H9 (cell line): ENCODE measurements around the gene TCF20. TPM values are rescaled to one million over a fixed set of nuclear protein-coding genes. Genes with fewer than 3 reads are reported as not detected.

Experiments
- DNase-seq: peaks from one replicate; pipeline ENCODE4 v3.0.0-alpha.2; 2017
- H2AFZ ChIP-seq: one replicate; pipeline ENCODE4 v1.6.1; 2013; ENCODE audit warnings: mild to moderate bottlenecking, low read length, control low read depth, moderate library complexity
- H2AK5ac ChIP-seq: 2 replicates; pipeline ENCODE4 v1.6.1; 2013; ENCODE audit warnings: low read length, control low read depth, mixed read lengths; ENCODE audit not compliant: insufficient read length
- H2BK120ac ChIP-seq: one replicate; pipeline ENCODE4 v1.6.1; 2013; ENCODE audit warnings: low read depth, mild to moderate bottlenecking, low read length, control low read depth, inconsistent platforms; ENCODE audit not compliant: poor library complexity, severe bottlenecking
- H2BK12ac ChIP-seq: 2 replicates; pipeline ENCODE4 v1.6.1; 2013; ENCODE audit warnings: low read length, control low read depth, mixed read lengths, low read depth; ENCODE audit not compliant: insufficient read length
- H2BK15ac ChIP-seq: 2 replicates; pipeline ENCODE4 v1.6.1; 2013; ENCODE audit warnings: low read depth, low read length, control low read depth
- H2BK20ac ChIP-seq: one replicate; pipeline ENCODE4 v1.6.1; 2013; ENCODE audit warnings: low read depth, mild to moderate bottlenecking, low read length, control low read depth, inconsistent platforms; ENCODE audit not compliant: poor library complexity, severe bottlenecking
- H2BK5ac ChIP-seq: 2 replicates; pipeline ENCODE4 v1.6.1; 2013; ENCODE audit warnings: low read length, control low read depth, mixed read lengths; ENCODE audit not compliant: insufficient read length
- H3K14ac ChIP-seq: 2 replicates; pipeline ENCODE4 v1.6.1; 2013; ENCODE audit warnings: low read length, control low read depth; ENCODE audit not compliant: insufficient read depth
- H3K18ac ChIP-seq: 2 replicates; pipeline ENCODE4 v1.6.1; 2013; ENCODE audit warnings: low read depth, mild to moderate bottlenecking, mixed read lengths, low read length, control low read depth; ENCODE audit not compliant: insufficient read length
- H3K23ac ChIP-seq: 2 replicates; pipeline ENCODE4 v1.6.1; 2013; ENCODE audit warnings: low read length, control low read depth, mixed read lengths, low read depth; ENCODE audit not compliant: insufficient read length
- H3K23me2 ChIP-seq: 2 replicates; pipeline ENCODE4 v1.6.1; 2013; ENCODE audit warnings: low read depth, mild to moderate bottlenecking, mixed read lengths, low read length, control low read depth; ENCODE audit not compliant: insufficient read length, poor library complexity, severe bottlenecking
- H3K27ac ChIP-seq: 2 replicates; pipeline ENCODE4 v1.5.1; 2013; ENCODE audit warnings: low read length, control low read depth, mixed read lengths, low read depth; ENCODE audit not compliant: insufficient read length
- H3K27me3 ChIP-seq: 2 replicates; pipeline ENCODE4 v1.6.1; 2013; ENCODE audit warnings: low read length, control low read depth, inconsistent platforms; ENCODE audit not compliant: insufficient read depth
- H3K4ac ChIP-seq: 2 replicates; pipeline ENCODE4 v1.6.1; 2013; ENCODE audit warnings: low read depth, mild to moderate bottlenecking, control low read depth, inconsistent platforms, low read length, moderate library complexity
- H3K4me1 ChIP-seq: 2 replicates; pipeline ENCODE4 v1.6.1; 2013; ENCODE audit warnings: low read length, control low read depth, inconsistent platforms; ENCODE audit not compliant: insufficient read depth
- H3K4me2 ChIP-seq: 2 replicates; pipeline ENCODE4 v1.6.1; 2013; ENCODE audit warnings: low read length, control low read depth, mixed read lengths; ENCODE audit not compliant: insufficient read length, insufficient read depth
- H3K56ac ChIP-seq: 2 replicates; pipeline ENCODE4 v1.6.1; 2013; ENCODE audit warnings: low read depth, mild to moderate bottlenecking, mixed read lengths, low read length, control low read depth; ENCODE audit not compliant: insufficient read length
- H3K79me1 ChIP-seq: 2 replicates; pipeline ENCODE4 v1.6.1; 2013; ENCODE audit warnings: low read depth, mild to moderate bottlenecking, moderate library complexity, low read length, control low read depth, inconsistent platforms; ENCODE audit not compliant: insufficient read depth, poor library complexity, severe bottlenecking
- H3K79me2 ChIP-seq: 2 replicates; pipeline ENCODE4 v1.6.1; 2013; ENCODE audit warnings: low read length, control low read depth, inconsistent platforms; ENCODE audit not compliant: insufficient read depth
- H3K9ac ChIP-seq: 2 replicates; pipeline ENCODE4 v1.6.1; 2013; ENCODE audit warnings: low read length, control low read depth, mixed read lengths; ENCODE audit not compliant: insufficient read length; ENCODE audit errors: extremely low read depth
- H3K9me3 ChIP-seq: one replicate; pipeline ENCODE4 v1.6.1; 2013; ENCODE audit warnings: low read depth, low read length, inconsistent platforms; ENCODE audit not compliant: control insufficient read depth
- H3T11ph ChIP-seq: one replicate; pipeline ENCODE4 v1.6.1; 2013; ENCODE audit warnings: mild to moderate bottlenecking, low read length, control low read depth, inconsistent platforms
- H4K20me1 ChIP-seq: one replicate; pipeline ENCODE4 v1.6.1; 2013; ENCODE audit not compliant: control insufficient read depth, insufficient read length, insufficient read depth
- H4K5ac ChIP-seq: 2 replicates; pipeline ENCODE4 v1.6.1; 2013; ENCODE audit warnings: low read depth, mild to moderate bottlenecking, mixed read lengths, low read length, control low read depth; ENCODE audit not compliant: insufficient read length
- H4K8ac ChIP-seq: replicated peaks from 2 replicates; pipeline ENCODE4 v1.6.1; 2013; ENCODE audit warnings: low read length, control low read depth, mixed read lengths, low read depth; ENCODE audit not compliant: insufficient read length
- H4K91ac ChIP-seq: 2 replicates; pipeline ENCODE4 v1.6.1; 2013; ENCODE audit warnings: low read depth, mild to moderate bottlenecking, moderate library complexity, mixed read lengths, low read length, control low read depth; ENCODE audit not compliant: insufficient read length
- H3K27ac Mint-ChIP-seq, 3 experiments: 2 replicates in 2 of 3; 3 replicates in 1 of 3; pipeline ENCODE4 v1.8.0; 2020 to 2021; ENCODE audit warnings: mixed read lengths in 3 of 3, mild to moderate bottlenecking in 1 of 3, moderate library complexity in 1 of 3
- H3K27me3 Mint-ChIP-seq: 2 replicates; pipeline ENCODE4 v1.8.0; 2021; ENCODE audit warnings: low read depth, mild to moderate bottlenecking, moderate library complexity, mixed read lengths
- H3K36me3 Mint-ChIP-seq, 3 experiments: 2 replicates in 2 of 3; 3 replicates in 1 of 3; pipeline ENCODE4 v1.8.0; 2020 to 2021; ENCODE audit warnings: low read depth in 3 of 3, mixed read lengths in 3 of 3; ENCODE audit not compliant: insufficient read depth in 1 of 3
- H3K4me1 Mint-ChIP-seq, 2 experiments: 2 replicates each; pipeline ENCODE4 v1.8.0; 2020; ENCODE audit warnings: mixed read lengths in 2 of 2
- H3K4me3 Mint-ChIP-seq, 2 experiments: 2 replicates in 1 of 2; 3 replicates in 1 of 2; pipeline ENCODE4 v1.8.0; 2020 to 2021; ENCODE audit warnings: mild to moderate bottlenecking in 2 of 2, mixed read lengths in 2 of 2, moderate library complexity in 1 of 2
- H3K9me3 Mint-ChIP-seq, 2 experiments: 2 replicates in 1 of 2; 3 replicates in 1 of 2; pipeline ENCODE4 v1.8.0; 2020; ENCODE audit warnings: mild to moderate bottlenecking in 2 of 2, mixed read lengths in 2 of 2, moderate library complexity in 1 of 2
- CTCF ChIP-seq: fragments of 200-600 bp; sonication (generic); conservative IDR thresholded peaks from 3 replicates; pipeline ENCODE4 v1.8.0; 2021; ENCODE audit warnings: antibody characterized with exemption, mild to moderate bottlenecking
- WGBS: extraction: QIAGEN DNeasy Blood & Tissue Kit; methylation state at CpG from one replicate; pipeline ENCODE4 v1.1.7; 2013; ENCODE audit warnings: missing lambda C conversion rate, low lambda C conversion rate, mixed read lengths; ENCODE audit not compliant: insufficient read length; ENCODE audit errors: extremely low coverage; 5-methylcytosine and 5-hydroxymethylcytosine counted together
- total RNA-seq: library from RNA; stranded (reverse); gene quantifications from 2 replicates; pipeline ENCODE4 v1.2.1, GENCODE V29; 2021

The TCF20 gene
- total RNA-seq, 1 experiment from 2014 or later = 75.6 TPM

- no peaks in the 10 kb centered on the region for H3K9me3 ChIP-seq
- H3K56ac ChIP-seq = no peak overlapping the region
- no peaks in the 10 kb centered on the region for H3K79me2 ChIP-seq
- H3K23ac ChIP-seq = no peak overlapping the region
- TF ChIP-seq CTCF = no peak
- H2BK120ac ChIP-seq = no peak overlapping the region
- H4K91ac ChIP-seq = no peak overlapping the region
- no peak overlapping the region for H3K4me2 ChIP-seq
- H2BK15ac ChIP-seq = no peak overlapping the region
- no peak for DNase-seq
- H2BK12ac ChIP-seq = no peak overlapping the region
- no peak overlapping the region for H3K4ac ChIP-seq
- no CpG with 5 or more reads among the region's 12 CpGs for WGBS
- Mint-ChIP-seq H3K4me3 (no peak overlapping the region), H3K4me1 (peaks cover 50 to 76% of the 10 kb centered on the region in 2 experiments), H3K27me3 (peaks cover 55% of the 10 kb centered on the region), H3K27ac (no peak overlapping the region), H3K36me3 (no peaks in the 10 kb centered on the region), H3K9me3 (no peaks in the 10 kb centered on the region)
- H3T11ph ChIP-seq = no peak overlapping the region
- no peak overlapping the region for H2AK5ac ChIP-seq
- H4K5ac ChIP-seq = no peak overlapping the region
- H3K27ac ChIP-seq = no peak overlapping the region
- H4K20me1 ChIP-seq = no peaks in the 10 kb centered on the region
- H3K14ac ChIP-seq = no peak overlapping the region
- no peak overlapping the region for H2AFZ ChIP-seq
- H2BK20ac ChIP-seq = no peak overlapping the region
- H3K23me2 ChIP-seq = peaks cover 4% of the 10 kb centered on the region
- H3K4me1 ChIP-seq = peaks cover 11% of the 10 kb centered on the region; the same call in 1 of the 2 replicates
- H4K8ac ChIP-seq = no peak overlapping the region
- no peak overlapping the region for H2BK5ac ChIP-seq
- no peak overlapping the region for H3K9ac ChIP-seq
- no peaks in the 10 kb centered on the region for H3K79me1 ChIP-seq
- no peaks in the 10 kb centered on the region; the same call in 1 of the 2 replicates for H3K27me3 ChIP-seq
- no peak overlapping the region for H3K18ac ChIP-seq
Observed at GRCh38 chr22:42301742-42302102, 31.3 kb upstream of the TCF20 start.
